GM10266 (cell line): ENCODE results near the gene ST3GAL4.

Experiments used
- DNase-seq: peaks from one replicate; pipeline ENCODE4 v3.0.0; 2012; ENCODE audit errors: extremely low spot score
- TF ChIP-seq, protein P1 (sequence below): IDR thresholded peaks from 2 replicates; pipeline ENCODE4 v1.5.1; 2012; ENCODE audit warnings: mild to moderate bottlenecking, low read depth; ENCODE audit not compliant: control insufficient read depth, insufficient read depth; ENCODE audit errors: missing control alignments

Gene ST3GAL4

DNA sequence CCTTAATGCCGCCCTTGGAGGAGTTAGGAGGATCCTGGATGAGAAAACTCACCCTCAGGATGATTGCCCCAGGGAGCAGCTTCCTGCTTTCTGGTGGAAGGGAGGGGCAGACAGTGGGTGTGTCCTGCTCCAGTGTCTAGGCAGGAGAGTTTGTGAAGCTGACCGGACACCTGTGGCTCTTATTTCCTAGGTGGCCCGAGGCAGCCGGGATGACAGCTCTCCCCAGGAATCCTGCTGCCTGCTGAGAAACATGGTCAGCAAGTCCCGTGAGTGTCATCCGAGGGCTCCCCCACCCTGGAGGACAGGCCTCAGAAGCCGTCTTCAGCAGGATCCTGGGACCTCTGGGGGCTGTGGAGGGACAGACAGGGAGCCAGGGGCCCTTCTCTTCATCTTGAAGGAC, 50.4 kb downstream of the ST3GAL4 start:
- DNase-seq: no peak
- TF ChIP-seq, protein P1, sequence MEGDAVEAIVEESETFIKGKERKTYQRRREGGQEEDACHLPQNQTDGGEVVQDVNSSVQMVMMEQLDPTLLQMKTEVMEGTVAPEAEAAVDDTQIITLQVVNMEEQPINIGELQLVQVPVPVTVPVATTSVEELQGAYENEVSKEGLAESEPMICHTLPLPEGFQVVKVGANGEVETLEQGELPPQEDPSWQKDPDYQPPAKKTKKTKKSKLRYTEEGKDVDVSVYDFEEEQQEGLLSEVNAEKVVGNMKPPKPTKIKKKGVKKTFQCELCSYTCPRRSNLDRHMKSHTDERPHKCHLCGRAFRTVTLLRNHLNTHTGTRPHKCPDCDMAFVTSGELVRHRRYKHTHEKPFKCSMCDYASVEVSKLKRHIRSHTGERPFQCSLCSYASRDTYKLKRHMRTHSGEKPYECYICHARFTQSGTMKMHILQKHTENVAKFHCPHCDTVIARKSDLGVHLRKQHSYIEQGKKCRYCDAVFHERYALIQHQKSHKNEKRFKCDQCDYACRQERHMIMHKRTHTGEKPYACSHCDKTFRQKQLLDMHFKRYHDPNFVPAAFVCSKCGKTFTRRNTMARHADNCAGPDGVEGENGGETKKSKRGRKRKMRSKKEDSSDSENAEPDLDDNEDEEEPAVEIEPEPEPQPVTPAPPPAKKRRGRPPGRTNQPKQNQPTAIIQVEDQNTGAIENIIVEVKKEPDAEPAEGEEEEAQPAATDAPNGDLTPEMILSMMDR: no peak

DNA sequence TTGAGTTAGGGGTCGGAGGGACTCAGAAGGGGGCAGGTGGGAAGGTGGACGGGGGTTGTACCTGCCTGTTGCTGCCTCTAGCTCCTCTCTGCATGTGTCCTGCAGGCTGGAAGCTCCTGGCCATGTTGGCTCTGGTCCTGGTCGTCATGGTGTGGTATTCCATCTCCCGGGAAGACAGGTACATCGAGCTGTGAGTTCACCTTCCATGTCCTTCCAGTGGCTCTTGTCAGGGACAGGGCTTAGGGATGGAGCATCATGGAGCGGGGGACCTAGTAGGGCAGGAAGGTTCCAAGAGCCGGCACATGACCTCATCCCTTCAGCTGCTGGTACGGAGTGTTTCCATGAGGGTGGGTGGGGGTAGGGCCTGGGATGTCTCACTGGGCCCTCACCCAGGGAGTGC, 50.9 kb downstream of the ST3GAL4 start:
- TF ChIP-seq, protein P1: no peak
- no peak for DNase-seq

DNA sequence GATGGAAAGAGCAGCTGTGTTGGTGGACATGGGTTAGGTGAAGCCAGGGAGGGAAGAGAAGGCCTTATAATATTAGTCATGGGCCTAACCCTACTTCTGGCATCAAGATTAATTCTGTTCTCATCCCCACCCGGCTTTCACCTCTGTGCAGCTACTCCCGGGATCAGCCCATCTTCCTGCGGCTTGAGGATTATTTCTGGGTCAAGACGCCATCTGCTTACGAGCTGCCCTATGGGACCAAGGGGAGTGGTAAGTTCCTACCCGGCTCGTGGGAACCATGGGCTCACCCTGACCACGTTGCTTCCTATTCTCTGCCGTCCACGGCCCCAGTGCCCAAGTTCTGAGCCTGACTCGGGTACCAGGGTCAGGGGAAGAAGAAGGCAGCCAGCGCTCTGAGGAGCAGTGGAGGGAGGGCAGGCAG, 51.6 kb downstream of the ST3GAL4 start:
- TF ChIP-seq, protein P1: no peak
- no peak for DNase-seq

DNA sequence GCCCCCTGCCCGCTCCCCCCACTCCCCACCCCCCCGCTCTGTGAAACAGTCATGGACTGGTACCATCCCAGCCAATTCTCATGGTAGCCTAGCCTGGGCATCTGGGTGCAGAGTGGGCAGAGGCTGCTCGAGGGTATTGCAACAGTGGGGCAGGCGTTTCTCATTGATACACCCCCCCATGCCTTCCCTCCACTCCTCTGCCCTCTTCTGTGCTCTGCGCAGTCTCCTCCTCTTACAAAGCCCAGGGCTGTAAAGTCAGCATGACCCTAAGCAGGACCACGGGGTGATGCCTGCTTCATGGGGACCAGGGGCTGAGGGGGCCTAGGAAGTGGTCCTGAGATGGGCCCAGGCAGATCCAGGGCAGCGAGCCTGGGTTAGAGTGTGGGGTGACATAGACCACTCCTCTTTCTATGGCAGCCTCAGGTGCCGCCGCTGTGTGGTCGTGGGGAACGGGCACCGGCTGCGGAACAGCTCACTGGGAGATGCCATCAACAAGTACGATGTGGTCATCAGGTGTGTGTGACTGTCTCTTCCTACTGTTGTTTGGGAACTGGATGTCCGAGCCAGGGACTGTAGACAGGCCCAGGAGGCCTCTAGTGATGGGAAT, 52.3 kb downstream of the ST3GAL4 start:
- TF ChIP-seq, protein P1: no peak
- no peak for DNase-seq

DNA sequence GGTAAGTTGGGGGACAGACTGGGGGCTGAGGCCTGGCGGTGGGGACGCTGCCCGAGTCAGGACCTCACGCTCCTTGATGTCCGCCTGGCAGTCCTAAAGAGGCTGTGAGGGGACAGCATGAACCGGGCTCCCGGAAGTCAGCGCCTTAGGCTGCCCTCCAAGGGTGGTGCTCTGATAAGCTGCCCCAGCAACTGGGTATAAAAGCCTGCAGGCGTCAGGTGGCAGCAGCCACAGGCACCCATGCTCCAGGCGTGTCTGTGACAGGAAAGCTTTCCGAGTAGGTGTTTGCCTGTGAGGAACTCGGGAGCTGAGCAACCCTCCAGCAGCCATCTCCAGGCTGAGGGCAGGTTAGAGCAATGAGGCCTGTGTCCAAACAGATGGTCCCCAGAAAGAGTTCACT, 53.0 kb downstream of the ST3GAL4 start:
- no peak for DNase-seq
- TF ChIP-seq, protein P1: no peak

DNA sequence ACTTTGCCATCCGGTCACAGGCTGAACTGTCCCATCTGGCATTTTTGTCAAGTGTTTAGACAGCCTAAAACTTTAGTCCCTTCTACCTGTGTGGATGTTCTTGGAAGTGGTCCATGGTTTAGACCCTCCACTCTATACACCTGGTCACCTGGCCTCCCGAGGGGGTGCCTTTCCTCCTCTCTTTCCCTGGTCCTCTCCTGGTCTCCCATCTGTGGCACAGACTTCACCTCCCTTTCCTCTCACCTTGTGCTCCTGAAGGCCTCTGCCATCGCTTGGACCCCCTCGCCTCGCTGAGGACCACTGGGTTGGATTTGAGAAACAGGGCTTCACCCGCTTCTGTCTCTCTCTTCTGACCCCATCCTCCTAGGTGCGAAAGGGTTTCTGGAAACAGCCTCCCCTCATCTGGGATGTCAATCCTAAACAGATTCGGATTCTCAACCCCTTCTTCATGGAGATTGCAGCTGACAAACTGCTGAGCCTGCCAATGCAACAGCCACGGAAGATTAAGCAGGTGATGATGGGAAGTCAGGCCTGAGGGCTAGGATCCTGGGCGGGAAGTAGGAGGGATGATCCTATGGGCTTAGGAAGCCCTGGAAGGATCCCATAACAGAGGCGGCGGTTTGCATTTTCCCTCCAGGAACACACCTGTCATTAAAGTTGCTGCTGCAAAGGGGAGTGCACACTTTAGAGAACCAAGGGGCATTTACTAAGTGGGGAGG, 53.6 kb downstream of the ST3GAL4 start:
- DNase-seq: no peak
- TF ChIP-seq, protein P1: no peak

DNA sequence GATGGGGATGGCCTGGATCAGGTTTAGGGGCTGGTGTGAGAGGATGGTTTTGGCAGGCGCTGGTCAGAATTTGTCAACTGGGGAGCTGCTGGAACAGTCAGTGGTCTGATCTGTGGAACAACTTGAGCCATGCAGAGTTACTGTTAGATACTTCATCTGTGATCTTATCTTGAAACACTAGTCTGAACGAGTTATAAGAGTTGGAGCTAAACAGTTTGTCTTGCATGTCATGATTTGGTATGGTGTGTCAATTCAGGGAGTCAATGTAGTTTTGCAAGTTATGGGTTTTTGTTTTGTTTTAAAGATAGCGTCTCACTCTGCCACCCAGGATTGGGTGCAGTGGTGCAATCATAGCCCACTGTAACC, 54.1 kb downstream of the ST3GAL4 start:
- TF ChIP-seq, protein P1: no peak
- DNase-seq: no peak
